OCI-LY3 (cell line): Measurements from ENCODE around the gene KCNQ1.

Source experiments
- H2AFZ ChIP-seq: fragments of 200-600, 300-600 bp; shearing (Covaris generic); 2 replicates; pipeline ENCODE4 v1.6.0; 2014; ENCODE audit warnings: antibody characterized with exemption, low read depth, low read length
- H3K27ac ChIP-seq: fragments of 200-600, 300-600 bp; sonication (generic); 2 replicates; pipeline ENCODE4 v1.5.1; 2014; ENCODE audit warnings: mild to moderate bottlenecking, low read length, moderate library complexity, mixed read lengths
- H3K27me3 ChIP-seq: fragments of 200-600, 300-600 bp; sonication (generic); 2 replicates; pipeline ENCODE4 v1.6.1; 2014; ENCODE audit warnings: low read depth, low read length, mixed read lengths
- H3K36me3 ChIP-seq: fragments of 200-600, 300-600 bp; sonication (generic); replicated peaks from 2 replicates; pipeline ENCODE3; 2014; ENCODE audit warnings: low read depth, low read length, mixed read lengths
- H3K4me1 ChIP-seq: fragments of 300-600, 200-600 bp; sonication (generic); 2 replicates; pipeline ENCODE4 v1.6.1; 2014; ENCODE audit warnings: low read length, mixed read lengths
- H3K4me2 ChIP-seq: fragments of 200-600, 300-600 bp; sonication (generic); 2 replicates; pipeline ENCODE4 v1.6.1; 2014; ENCODE audit warnings: low read length, mixed read lengths
- H3K4me3 ChIP-seq: fragments of 300-600, 200-600 bp; sonication (generic); 2 replicates; pipeline ENCODE4 v1.5.1; 2014; ENCODE audit warnings: antibody characterized with exemption, mild to moderate bottlenecking, low read length, moderate library complexity
- H3K79me2 ChIP-seq: fragments of 300-600, 200-600 bp; shearing (Covaris generic); 2 replicates; pipeline ENCODE4 v1.6.1; 2014; ENCODE audit warnings: mild to moderate bottlenecking, low read length, mixed read lengths
- H3K9ac ChIP-seq: fragments of 300-600, 200-600 bp; shearing (Covaris generic); 2 replicates; pipeline ENCODE4 v1.6.0; 2014; ENCODE audit warnings: mild to moderate bottlenecking, low read length, moderate library complexity
- H3K9me3 ChIP-seq: fragments of 200-600, 300-600 bp; shearing (Covaris generic); 2 replicates; pipeline ENCODE4 v1.6.1; 2014; ENCODE audit warnings: low read length, mixed read lengths; ENCODE audit not compliant: insufficient read depth
- H4K20me1 ChIP-seq: fragments of 200-600, 300-600 bp; sonication (generic); 2 replicates; pipeline ENCODE4 v1.6.1; 2016; ENCODE audit warnings: low read length, mixed read lengths; ENCODE audit not compliant: insufficient read depth
- CTCF ChIP-seq: fragments of 200-600, 300-600 bp; sonication (generic); IDR thresholded peaks from 2 replicates; pipeline ENCODE4 v1.5.1; 2014; ENCODE audit warnings: antibody characterized with exemption, low read length, low read depth
- EZH2phosphoT487 ChIP-seq: fragments of 200-600 bp; shearing (Covaris generic); IDR thresholded peaks from 2 replicates; pipeline ENCODE4 v1.6.1; 2018; ENCODE audit warnings: antibody characterized with exemption, mixed run types, low read depth

KCNQ1 gene

GRCh38 chr11:2521733-2522630 is 77.2 kb downstream of the KCNQ1 start:
- TF ChIP-seq CTCF (no peak), EZH2phosphoT487 (no peak)
- no peaks in the 10 kb centered on the region for H3K9me3 ChIP-seq
- peaks cover 6% of the 10 kb centered on the region; the same call in 1 of the 2 replicates for H3K4me1 ChIP-seq
- H3K27me3 ChIP-seq, result no peaks in the 10 kb centered on the region
- no peak overlapping the region for H3K27ac ChIP-seq
- H3K9ac ChIP-seq, result no peak overlapping the region
- H3K4me2 ChIP-seq, result no peak overlapping the region
- H3K36me3 ChIP-seq, result no peaks in the 10 kb centered on the region
- no peak overlapping the region for H3K4me3 ChIP-seq
- no peaks in the 10 kb centered on the region for H4K20me1 ChIP-seq
- H2AFZ ChIP-seq, result no peak overlapping the region
- no peaks in the 10 kb centered on the region for H3K79me2 ChIP-seq

DNA sequence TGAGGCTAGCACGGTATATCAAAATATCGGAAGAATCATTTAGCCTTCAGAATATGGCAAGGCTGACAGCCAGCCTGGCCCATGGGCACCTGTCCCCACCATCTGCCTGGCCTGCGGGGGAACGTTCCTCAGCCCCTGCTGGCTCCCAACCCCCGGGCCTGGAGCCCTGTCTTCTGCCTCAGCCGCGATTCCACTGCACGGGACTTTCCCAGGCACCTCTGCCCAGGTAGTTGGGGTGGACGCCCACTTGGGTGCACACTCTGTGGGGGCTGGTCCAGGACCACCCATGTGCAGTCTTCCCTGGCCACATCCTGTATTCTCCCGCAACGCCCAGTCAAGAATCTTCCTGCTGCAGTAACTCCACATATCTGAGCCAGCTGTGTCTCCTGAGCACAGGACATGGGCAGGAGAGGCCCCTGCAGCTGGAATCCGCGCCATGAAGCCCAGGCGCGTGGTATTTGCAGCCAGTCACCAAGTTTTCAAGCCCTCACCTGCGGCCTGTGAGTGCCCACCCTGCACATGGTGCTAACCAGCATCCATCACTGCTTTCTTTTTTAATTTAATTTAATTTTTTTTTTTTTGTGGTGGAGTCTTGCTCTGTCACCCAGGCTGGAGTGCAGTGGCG is 77.9 kb downstream of the KCNQ1 start:
- Histone ChIP-seq H3K36me3 (no peaks in the 10 kb centered on the region), H3K4me2 (no peak overlapping the region), H3K27ac (no peak overlapping the region), H3K79me2 (no peaks in the 10 kb centered on the region), H2AFZ (no peak overlapping the region), H3K9me3 (no peaks in the 10 kb centered on the region), H3K9ac (no peak overlapping the region), H4K20me1 (no peaks in the 10 kb centered on the region), H3K27me3 (no peaks in the 10 kb centered on the region), H3K4me1 (peaks cover 10% of the 10 kb centered on the region; the same call in 1 of the 2 replicates), H3K4me3 (no peak overlapping the region)
- TF ChIP-seq CTCF (no peak), EZH2phosphoT487 (no peak)

GRCh38 chr11:2523821-2524391 is 79.1 kb downstream of the KCNQ1 start:
- Histone ChIP-seq H3K4me1 (peaks cover 10% of the 10 kb centered on the region; the same call in 1 of the 2 replicates), H3K79me2 (no peaks in the 10 kb centered on the region), H3K4me3 (no peak overlapping the region), H3K9ac (no peak overlapping the region), H4K20me1 (no peaks in the 10 kb centered on the region), H3K27me3 (no peaks in the 10 kb centered on the region), H3K27ac (no peak overlapping the region), H3K36me3 (no peaks in the 10 kb centered on the region), H2AFZ (no peak overlapping the region), H3K9me3 (no peaks in the 10 kb centered on the region), H3K4me2 (no peak overlapping the region)
- TF ChIP-seq EZH2phosphoT487 (no peak), CTCF (no peak)
